Testis (tissue), 3 donors: Measurements from ENCODE around the gene HID1. TPM values are rescaled to one million over a fixed set of nuclear protein-coding genes. Genes with fewer than 3 reads are reported as not detected.

ENCODE experiments used
- DNase-seq: peaks from one replicate; pipeline ENCODE4 v3.0.0-alpha.2; 2019
- H3K27ac ChIP-seq, 2 donors: fragments of 200-600 bp; sonication (generic); one replicate each; pipeline ENCODE4 v1.5.1; 2019
- H3K27me3 ChIP-seq: fragments of 200-600 bp; sonication (generic); one replicate; pipeline ENCODE4 v1.5.1; 2019
- H3K36me3 ChIP-seq: fragments of 200-600 bp; sonication (generic); one replicate; pipeline ENCODE4 v1.5.1; 2017; ENCODE audit warnings: low read depth; ENCODE audit errors: missing control alignments
- H3K4me1 ChIP-seq: fragments of 200-600 bp; sonication (generic); one replicate; pipeline ENCODE4 v1.5.1; 2019
- H3K4me3 ChIP-seq, 2 donors: fragments of 200-600 bp; sonication (generic); one replicate each; pipeline ENCODE4 v1.5.1; 2017 to 2019
- H3K9me3 ChIP-seq: fragments of 200-600 bp; sonication (generic); one replicate; pipeline ENCODE4 v1.5.1; 2017
- POLR2A ChIP-seq: fragments of 450-650 bp; IDR thresholded peaks from one replicate; pipeline ENCODE4 v1.6.1; 2017; ENCODE audit warnings: antibody characterized with exemption, mild to moderate bottlenecking, moderate library complexity
- WGBS, 2 donors: methylation state at CpG; one replicate each; pipeline ENCODE4 v1.1.5; 2018; 5-methylcytosine and 5-hydroxymethylcytosine counted together
- intact Hi-C: fragments of 100-400 bp; cut with DNase I; formaldehyde crosslinking; loops from one replicate; pipeline ENCODE4 v1.15.1; 2023; ENCODE audit warnings: low total_unique reads
- polyA plus RNA-seq: library from polyadenylated mRNA; stranded (reverse); fragments of 350-450 nt; fragmentation: Illumina TruSeq; extraction: RNeasy Lipid Tissue Mini Kit (QIAGEN cat#74804); gene quantifications from one replicate; pipeline ENCODE4 v1.2.3, GENCODE V29; 2014; ENCODE audit warnings: low read depth, low replicate concordance; ENCODE audit not compliant: insufficient read depth
- total RNA-seq, 2 donors: library from RNA; depleted of rRNA; stranded (reverse); fragments of >200 nt; gene quantifications; one replicate each; pipeline ENCODE4 v1.2.3, GENCODE V29; 2016
- TF ChIP-seq, protein P1 (sequence below), 3 experiments: fragments of 450-650 bp in 2 of 3; fragments of 200-600 bp in 1 of 3; sonication (generic) in 1 of 3; IDR thresholded peaks; one replicate each; pipeline ENCODE4 v1.5.1; 2016 to 2019; ENCODE audit warnings: antibody characterized with exemption in 3 of 3, mild to moderate bottlenecking in 2 of 3, moderate library complexity in 1 of 3

The HID1 gene
- total and polyA plus RNA-seq, 3 donors from 2014 or later, result 18.6 to 45.8 (median 40.9) TPM

DNA sequence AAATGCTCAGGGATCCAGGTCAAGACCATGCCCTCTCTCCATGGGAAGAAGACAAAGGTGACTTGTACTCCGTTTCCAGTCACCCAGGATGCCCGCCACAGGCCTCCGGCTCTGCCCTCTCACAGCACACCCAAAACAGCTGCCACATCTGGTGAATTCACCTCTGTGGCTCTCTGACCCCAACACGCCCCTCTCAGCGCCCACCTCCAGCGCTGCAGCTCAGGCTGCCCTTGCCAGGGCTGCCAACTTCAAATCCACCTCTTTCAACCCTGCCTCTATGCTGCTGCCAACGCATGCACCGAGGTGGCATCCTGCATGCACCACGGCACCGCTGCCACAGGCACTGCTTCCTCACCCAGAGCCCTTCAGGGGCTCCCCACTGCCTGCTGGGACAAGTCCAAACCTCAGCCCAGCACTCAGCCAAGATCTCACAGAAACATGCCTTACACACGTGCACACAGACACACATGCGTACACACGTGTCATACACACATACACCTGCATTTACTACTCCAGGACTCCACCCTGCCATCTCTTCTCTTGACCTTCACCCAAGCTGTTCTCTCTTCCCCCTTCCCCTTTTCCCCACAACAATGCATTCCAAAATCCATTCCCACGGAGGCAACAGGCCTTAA is 7.5 kb downstream of the HID1 start:
- Histone ChIP-seq H3K27me3 (no peaks in the 10 kb centered on the region), H3K27ac (no peak overlapping the region), H3K4me1 (no peaks in the 10 kb centered on the region), H3K36me3 (no peaks in the 10 kb centered on the region), H3K9me3 (no peaks in the 10 kb centered on the region), H3K4me3 (no peak overlapping the region)
- no peak for DNase-seq
- WGBS, 2 donors, result 81 to 82% methylated on average over 14 of the region's 14 CpGs
- intact Hi-C loops, result loop anchor here (10.0 kb wide), 1 partner anchor 150 kb away; no protein-coding TSS in a partner anchor
- TF ChIP-seq, protein P1, sequence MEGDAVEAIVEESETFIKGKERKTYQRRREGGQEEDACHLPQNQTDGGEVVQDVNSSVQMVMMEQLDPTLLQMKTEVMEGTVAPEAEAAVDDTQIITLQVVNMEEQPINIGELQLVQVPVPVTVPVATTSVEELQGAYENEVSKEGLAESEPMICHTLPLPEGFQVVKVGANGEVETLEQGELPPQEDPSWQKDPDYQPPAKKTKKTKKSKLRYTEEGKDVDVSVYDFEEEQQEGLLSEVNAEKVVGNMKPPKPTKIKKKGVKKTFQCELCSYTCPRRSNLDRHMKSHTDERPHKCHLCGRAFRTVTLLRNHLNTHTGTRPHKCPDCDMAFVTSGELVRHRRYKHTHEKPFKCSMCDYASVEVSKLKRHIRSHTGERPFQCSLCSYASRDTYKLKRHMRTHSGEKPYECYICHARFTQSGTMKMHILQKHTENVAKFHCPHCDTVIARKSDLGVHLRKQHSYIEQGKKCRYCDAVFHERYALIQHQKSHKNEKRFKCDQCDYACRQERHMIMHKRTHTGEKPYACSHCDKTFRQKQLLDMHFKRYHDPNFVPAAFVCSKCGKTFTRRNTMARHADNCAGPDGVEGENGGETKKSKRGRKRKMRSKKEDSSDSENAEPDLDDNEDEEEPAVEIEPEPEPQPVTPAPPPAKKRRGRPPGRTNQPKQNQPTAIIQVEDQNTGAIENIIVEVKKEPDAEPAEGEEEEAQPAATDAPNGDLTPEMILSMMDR (IDR thresholded peaks at IDR 0.05), result no peak
- TF ChIP-seq POLR2A, result no peak

DNA sequence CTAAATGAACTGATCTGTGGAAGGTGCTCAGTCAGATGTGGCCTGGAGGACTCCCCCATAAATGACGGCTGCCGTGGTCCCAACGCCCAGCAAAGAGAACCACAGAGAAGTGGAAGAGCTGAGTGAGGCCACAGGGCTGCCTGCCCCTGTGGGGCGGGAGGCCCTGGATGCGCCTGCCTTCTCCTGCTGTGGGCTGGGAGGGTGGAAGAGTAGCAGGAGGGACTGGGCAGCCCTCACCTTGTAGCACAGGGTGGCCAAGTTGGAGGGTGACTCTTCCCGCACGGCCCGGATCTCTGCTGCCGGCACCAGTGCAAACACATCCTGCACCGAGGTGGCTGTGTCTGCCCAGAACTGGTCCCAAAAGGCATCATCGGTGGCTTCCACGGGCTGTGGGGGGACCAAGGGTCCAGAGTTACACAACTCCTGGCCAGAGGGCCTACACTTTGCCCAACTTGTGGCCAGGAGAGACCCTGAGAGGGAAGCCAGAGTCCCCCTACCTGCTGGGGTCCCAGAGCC is 8.3 kb downstream of the HID1 start:
- no peak overlapping the region for H3K4me3 ChIP-seq
- 93 to 96% methylated on average over 4 to 12 of the region's 12 CpGs for WGBS, 2 donors
- no peak for DNase-seq
- no peak overlapping the region for H3K27ac ChIP-seq
- H3K4me1 ChIP-seq, result no peaks in the 10 kb centered on the region
- intact Hi-C loops, result loop anchor here (10.0 kb wide), 1 partner anchor 150 kb away; no protein-coding TSS in a partner anchor
- no peaks in the 10 kb centered on the region for H3K9me3 ChIP-seq
- no peaks in the 10 kb centered on the region for H3K36me3 ChIP-seq
- TF ChIP-seq, protein P1 (IDR thresholded peaks at IDR 0.05), result no peak
- TF ChIP-seq POLR2A, result no peak
- no peaks in the 10 kb centered on the region for H3K27me3 ChIP-seq

DNA sequence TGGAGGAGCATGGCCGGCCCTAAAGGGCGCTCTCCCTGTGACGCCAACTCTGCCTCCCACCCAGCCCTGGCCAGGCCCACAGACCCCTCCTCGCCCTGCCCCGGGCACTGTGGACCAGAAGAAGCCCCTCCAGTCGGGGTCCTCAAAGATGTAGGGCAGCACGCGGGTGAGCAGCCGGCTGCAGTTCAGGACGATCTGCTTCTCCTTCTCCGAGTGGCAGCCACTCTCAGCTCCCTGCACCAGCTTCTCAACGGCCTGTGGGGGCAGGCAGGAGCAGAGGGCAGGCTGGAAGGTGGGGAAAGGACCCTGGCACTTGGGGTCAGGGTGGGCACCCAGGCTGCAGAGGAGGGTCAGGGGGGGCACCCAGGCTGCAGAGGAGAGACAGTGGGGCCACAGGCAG is 8.9 kb downstream of the HID1 start:
- DNase-seq, result no peak
- no peaks in the 10 kb centered on the region for H3K9me3 ChIP-seq

DNA sequence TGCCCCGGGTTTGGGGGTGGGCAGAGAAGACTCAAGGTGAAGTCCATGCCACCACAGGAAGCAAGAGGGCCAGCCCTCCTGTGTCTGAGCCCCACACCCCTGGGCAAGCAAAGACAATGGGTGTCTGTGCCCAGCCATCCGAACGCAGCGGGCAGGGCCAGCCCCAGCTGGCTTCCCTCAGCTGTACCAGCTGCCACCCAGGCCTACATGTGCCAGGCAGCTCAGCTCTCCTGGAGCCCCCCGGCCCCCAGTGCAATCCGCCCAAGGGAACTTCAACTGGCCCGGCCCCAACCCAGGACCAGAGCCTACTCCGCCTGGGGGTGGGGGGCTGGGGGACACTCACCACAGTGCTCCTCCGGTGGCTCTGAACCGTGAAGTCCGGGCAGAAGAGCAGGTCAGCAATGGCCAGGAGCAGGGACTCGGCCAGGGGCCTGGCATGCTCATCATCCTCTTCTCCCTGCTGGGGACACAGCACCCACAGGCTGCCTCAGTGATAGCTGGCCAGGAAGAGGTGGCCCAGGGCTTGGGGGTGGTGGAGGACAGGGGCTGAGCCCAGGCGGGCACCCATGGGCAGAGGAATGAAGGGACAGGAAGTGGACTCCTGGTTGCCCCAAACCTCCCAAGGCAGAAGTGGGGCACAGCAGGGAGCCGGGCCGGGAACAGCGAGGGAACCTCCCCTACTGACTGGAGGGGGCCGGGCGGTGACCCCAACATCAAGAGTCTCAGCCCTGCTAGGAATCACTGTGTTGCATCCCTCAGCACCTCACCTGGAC is 9.8 kb downstream of the HID1 start:
- TF ChIP-seq, protein P1 (IDR thresholded peaks at IDR 0.05), result no peak
- TF ChIP-seq POLR2A, result no peak

More for the DNA sequence above, 8.9 kb downstream of the HID1 start:
- no peaks in the 10 kb centered on the region for H3K4me1 ChIP-seq
- H3K4me3 ChIP-seq, result no peak overlapping the region
- intact Hi-C loops, result loop anchor here (10.0 kb wide), 1 partner anchor 151 kb away; no protein-coding TSS in a partner anchor
- no peak for TF ChIP-seq POLR2A
- TF ChIP-seq, protein P1 (IDR thresholded peaks at IDR 0.05), result no peak
- H3K36me3 ChIP-seq, result no peaks in the 10 kb centered on the region
- no peaks in the 10 kb centered on the region for H3K27me3 ChIP-seq
- no peak overlapping the region for H3K27ac ChIP-seq
- 67% methylated on average over 12 of the region's 12 CpGs; no CpG with 5 or more reads in 1 of the 2 donors for WGBS, 2 donors

More for the DNA sequence above, 9.8 kb downstream of the HID1 start:
- 83 to 91% methylated on average over 6 to 12 of the region's 18 CpGs for WGBS, 2 donors
- intact Hi-C loops, result loop anchor here (10.0 kb wide), 1 partner anchor 152 kb away; no protein-coding TSS in a partner anchor
- no peaks in the 10 kb centered on the region for H3K27me3 ChIP-seq
- DNase-seq, result no peak
- no peak overlapping the region for H3K4me3 ChIP-seq
- H3K27ac ChIP-seq, result no peak overlapping the region
- no peaks in the 10 kb centered on the region for H3K36me3 ChIP-seq
- H3K4me1 ChIP-seq, result no peaks in the 10 kb centered on the region
- no peaks in the 10 kb centered on the region for H3K9me3 ChIP-seq
